GM23248 (cell line): ENCODE results near the gene PC. TPM values are rescaled to one million over a fixed set of nuclear protein-coding genes. Genes with fewer than 3 reads are reported as not detected.

Source experiments
- DNase-seq: peaks from one replicate; pipeline ENCODE4 v3.0.0-alpha.2; 2015
- H2AFZ ChIP-seq: fragments of 200-600 bp; sonication (generic); 2 replicates; pipeline ENCODE4 v1.6.1; 2016; ENCODE audit warnings: antibody characterized with exemption
- H3F3A ChIP-seq: fragments of 200-600 bp; sonication (generic); 2 replicates; pipeline ENCODE4 v1.6.1; 2016; ENCODE audit warnings: mild to moderate bottlenecking, antibody characterized with exemption, mixed run types; ENCODE audit not compliant: insufficient read depth
- H3K27ac ChIP-seq: fragments of 200-600 bp; sonication (generic); 2 replicates; pipeline ENCODE4 v1.5.1; 2016; ENCODE audit warnings: mild to moderate bottlenecking
- H3K27me3 ChIP-seq: fragments of 200-600 bp; sonication (generic); replicated peaks from 2 replicates; pipeline ENCODE4 v1.6.1; 2016; ENCODE audit warnings: mild to moderate bottlenecking; ENCODE audit not compliant: insufficient read depth
- H3K36me3 ChIP-seq: fragments of 200-600 bp; sonication (generic); 2 replicates; pipeline ENCODE4 v1.6.1; 2016; ENCODE audit warnings: low read depth, mild to moderate bottlenecking
- H3K4me1 ChIP-seq: fragments of 200-600 bp; sonication (generic); 2 replicates; pipeline ENCODE4 v1.6.1; 2016; ENCODE audit warnings: mild to moderate bottlenecking; ENCODE audit not compliant: insufficient read depth
- H3K4me2 ChIP-seq: fragments of 200-600 bp; sonication (generic); one replicate; pipeline ENCODE4 v1.6.1; 2016; ENCODE audit warnings: mild to moderate bottlenecking; ENCODE audit not compliant: unreplicated experiment
- H3K4me3 ChIP-seq: fragments of 200-600 bp; sonication (generic); 2 replicates; pipeline ENCODE4 v1.5.1; 2016; ENCODE audit warnings: mild to moderate bottlenecking
- H3K79me2 ChIP-seq: fragments of 200-600 bp; sonication (generic); 2 replicates; pipeline ENCODE4 v1.6.1; 2016; ENCODE audit warnings: mild to moderate bottlenecking; ENCODE audit not compliant: insufficient read depth
- H3K9ac ChIP-seq: fragments of 200-600 bp; sonication (generic); 2 replicates; pipeline ENCODE4 v1.6.1; 2016; ENCODE audit warnings: mild to moderate bottlenecking
- H3K9me2 ChIP-seq: fragments of 200-600 bp; sonication (generic); 2 replicates; pipeline ENCODE4 v1.6.1; 2016; ENCODE audit warnings: mixed run types, mild to moderate bottlenecking, moderate library complexity; ENCODE audit not compliant: insufficient read depth
- H3K9me3 ChIP-seq: fragments of 200-600 bp; sonication (generic); one replicate; pipeline ENCODE4 v1.6.1; 2017; ENCODE audit warnings: low read depth
- H4K20me1 ChIP-seq: fragments of 200-600 bp; sonication (generic); 2 replicates; pipeline ENCODE4 v1.6.0; 2016; ENCODE audit not compliant: insufficient read depth
- EZH2 ChIP-seq: fragments of 200-600 bp; sonication (generic); IDR thresholded peaks from 2 replicates; pipeline ENCODE4 v1.6.1; 2018; ENCODE audit warnings: antibody characterized with exemption, mild to moderate bottlenecking; ENCODE audit not compliant: insufficient read depth, poor library complexity, severe bottlenecking
- EZH2phosphoT487 ChIP-seq: fragments of 200-600 bp; sonication (generic); IDR thresholded peaks from 2 replicates; pipeline ENCODE4 v1.6.1; 2018; ENCODE audit warnings: antibody characterized with exemption, moderate library complexity, mild to moderate bottlenecking, low read depth; ENCODE audit not compliant: insufficient read depth
- WGBS, 2 experiments: methylation state at CpG; one replicate each; pipeline ENCODE4 v1.1.6; 2015 to 2017; ENCODE audit warnings: low lambda C conversion rate in 2 of 2, low coverage in 1 of 2; ENCODE audit errors: missing lambda C conversion rate in 2 of 2; 5-methylcytosine and 5-hydroxymethylcytosine counted together
- in situ Hi-C: fragments of 300-500 bp; cut with MboI; formaldehyde crosslinking; loops from 2 replicates; pipeline ENCODE4 v1.15.0; 2020
- polyA plus RNA-seq: library from polyadenylated mRNA; unstranded; fragments of >200 nt; fragmentation: Nextera tagmentation; extraction: Ambion mirVana; gene quantifications from 2 replicates; pipeline ENCODE4 v1.2.1, GENCODE V29; 2016
- total RNA-seq: library from RNA; depleted of rRNA; stranded (reverse); fragments of >200 nt; shearing (Covaris generic); gene quantifications from 2 replicates; pipeline ENCODE4 v1.2.3, GENCODE V29; 2014

PC gene
- total and polyA plus RNA-seq, 2 experiments from 2014 or later: 16.4 to 16.6 TPM

DNA sequence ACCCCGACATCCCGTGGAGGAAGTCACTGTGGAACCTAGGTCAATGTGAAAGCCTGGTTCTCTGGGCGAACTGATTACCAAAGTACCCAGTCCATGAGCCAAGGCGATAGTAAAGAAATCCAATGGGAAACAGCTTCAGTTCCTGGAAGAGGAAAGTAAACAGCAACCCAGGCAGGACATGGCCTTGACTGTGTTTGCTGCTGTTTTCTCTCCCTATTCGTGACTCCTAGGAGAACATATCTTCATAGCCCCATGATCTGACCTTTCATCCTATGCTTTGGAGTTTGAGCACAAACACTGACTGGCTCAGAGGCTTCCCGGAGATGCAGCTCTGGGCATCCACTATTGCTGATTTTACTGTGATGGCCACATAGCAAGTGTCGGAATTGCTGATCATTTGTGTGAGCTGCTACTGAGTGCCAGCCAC, 56.2 kb downstream of the PC start:
- no peaks in the 10 kb centered on the region for H3K79me2 ChIP-seq
- 84 to 89% methylated on average over 7 of the region's 7 CpGs for WGBS, 2 experiments

GRCh38 chr11:66894141-66894540, 64.0 kb downstream of the PC start:
- no peak overlapping the region for H3K4me2 ChIP-seq
- no peak overlapping the region for H2AFZ ChIP-seq
- no peaks in the 10 kb centered on the region for H3K27me3 ChIP-seq
- no peak overlapping the region for H3K27ac ChIP-seq
- WGBS, 2 experiments: 75 to 78% methylated on average over 2 of the region's 2 CpGs
- H4K20me1 ChIP-seq: no peaks in the 10 kb centered on the region
- in situ Hi-C loops: no loop called here
- no peak overlapping the region for H3K9ac ChIP-seq
- TF ChIP-seq EZH2phosphoT487 (no peak), EZH2 (no peak)
- H3F3A ChIP-seq: peaks cover 20% of the 10 kb centered on the region; the same call in 1 of the 2 replicates
- no peaks in the 10 kb centered on the region for H3K9me2 ChIP-seq
- DNase-seq: no peak
- no peaks in the 10 kb centered on the region for H3K9me3 ChIP-seq
- H3K36me3 ChIP-seq: no peaks in the 10 kb centered on the region
- peaks cover 13% of the 10 kb centered on the region for H3K4me1 ChIP-seq
- H3K79me2 ChIP-seq: no peaks in the 10 kb centered on the region
- H3K4me3 ChIP-seq: no peak overlapping the region

More for the DNA sequence above, 56.2 kb downstream of the PC start:
- H2AFZ ChIP-seq: no peak overlapping the region
- no peaks in the 10 kb centered on the region for H3F3A ChIP-seq
- H3K9me3 ChIP-seq: no peaks in the 10 kb centered on the region
- no peaks in the 10 kb centered on the region for H3K36me3 ChIP-seq
- no peak overlapping the region for H3K27ac ChIP-seq
- no peak for DNase-seq
- no peaks in the 10 kb centered on the region for H4K20me1 ChIP-seq
- H3K4me2 ChIP-seq: no peak overlapping the region
- H3K4me3 ChIP-seq: no peak overlapping the region
- TF ChIP-seq EZH2phosphoT487 (no peak), EZH2 (no peak)
- no peaks in the 10 kb centered on the region for H3K4me1 ChIP-seq
- in situ Hi-C loops: no loop called here
- H3K27me3 ChIP-seq: no peaks in the 10 kb centered on the region
- H3K9me2 ChIP-seq: no peaks in the 10 kb centered on the region
- H3K9ac ChIP-seq: no peak overlapping the region

DNA sequence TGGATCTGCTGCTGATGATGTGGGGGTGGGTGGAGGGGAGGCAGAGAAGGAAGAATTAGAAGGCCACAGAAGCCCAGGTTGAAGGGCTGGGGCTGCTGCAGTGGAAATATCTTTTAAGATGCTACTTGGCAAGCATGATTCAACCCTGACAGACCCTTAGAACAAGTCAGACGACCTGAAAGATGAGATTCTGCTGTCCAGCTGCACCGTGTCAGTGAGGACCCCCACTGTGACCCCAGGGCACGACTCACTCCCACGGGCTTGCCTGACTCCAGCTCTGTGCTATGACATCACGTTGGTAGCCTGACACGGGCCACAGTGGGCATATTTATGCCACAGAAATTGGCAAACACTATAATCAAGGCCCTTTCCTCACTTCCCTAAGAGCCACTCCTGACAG, 65.3 kb downstream of the PC start:
- in situ Hi-C loops: no loop called here
- TF ChIP-seq EZH2 (no peak), EZH2phosphoT487 (no peak)
- Histone ChIP-seq H2AFZ (no peak overlapping the region), H3K9me2 (no peaks in the 10 kb centered on the region), H3K36me3 (no peaks in the 10 kb centered on the region), H3K9me3 (no peaks in the 10 kb centered on the region), H3K9ac (no peak overlapping the region), H3K4me1 (peaks cover 13% of the 10 kb centered on the region), H3K27me3 (no peaks in the 10 kb centered on the region), H3F3A (peaks cover 20% of the 10 kb centered on the region; the same call in 1 of the 2 replicates), H3K4me3 (no peak overlapping the region), H3K4me2 (no peak overlapping the region), H4K20me1 (no peaks in the 10 kb centered on the region), H3K79me2 (no peaks in the 10 kb centered on the region), H3K27ac (no peak overlapping the region)
- no peak for DNase-seq
- WGBS, 2 experiments: 33 to 49% methylated on average over 6 of the region's 6 CpGs

DNA sequence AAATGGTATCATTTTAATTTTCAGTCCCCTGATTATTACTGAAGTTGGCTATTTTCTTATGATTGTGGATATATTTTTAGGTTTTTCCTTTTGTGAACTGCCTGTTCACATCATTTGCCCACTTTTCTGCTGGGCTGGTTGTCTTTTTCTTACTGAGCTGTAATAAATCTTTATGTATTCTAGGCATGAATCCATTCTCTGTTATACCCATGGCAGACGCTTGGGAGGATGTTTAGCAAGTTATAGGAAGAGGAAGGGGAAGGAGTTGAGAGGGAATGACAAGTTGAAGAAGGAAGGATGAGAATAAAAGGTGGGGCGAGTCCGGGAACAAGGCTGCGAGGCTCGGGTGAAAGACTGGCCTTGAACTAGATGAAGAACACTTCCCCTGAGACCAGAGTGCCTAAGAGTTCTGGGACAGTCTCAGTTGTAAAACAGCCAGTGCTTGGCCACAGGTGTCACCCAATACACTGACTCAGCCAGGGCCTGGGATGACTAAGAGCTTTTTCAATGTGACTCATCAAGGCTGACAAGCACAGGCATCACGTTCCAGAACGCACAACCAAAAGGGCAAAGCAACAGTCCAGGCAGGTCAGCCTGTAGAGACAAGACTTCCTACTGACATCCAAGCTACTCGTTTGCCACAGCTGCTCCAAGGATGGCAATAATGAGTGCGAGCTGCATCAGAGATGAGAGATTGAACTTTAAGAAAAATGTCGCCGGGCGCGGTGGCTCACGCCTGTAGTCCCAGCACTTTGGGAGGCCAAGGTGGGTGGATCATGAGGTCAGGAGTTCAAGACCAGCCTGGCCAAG, 66.1 kb downstream of the PC start:
- WGBS, 2 experiments: 42 to 44% methylated on average over 14 of the region's 14 CpGs
- in situ Hi-C loops: no loop called here
- H3K27ac ChIP-seq: peak overlapping the region; percentile 46

More for the DNA sequence above, 66.1 kb downstream of the PC start:
- Histone ChIP-seq H3K4me3 (no peak overlapping the region), H4K20me1 (no peaks in the 10 kb centered on the region), H3K36me3 (no peaks in the 10 kb centered on the region), H3K9ac (no peak overlapping the region), H3K27me3 (no peaks in the 10 kb centered on the region), H2AFZ (no peak overlapping the region), H3K9me2 (no peaks in the 10 kb centered on the region), H3K4me2 (peak overlapping the region; percentile 26), H3F3A (peaks cover 20% of the 10 kb centered on the region; the same call in 1 of the 2 replicates), H3K9me3 (no peaks in the 10 kb centered on the region), H3K79me2 (no peaks in the 10 kb centered on the region), H3K4me1 (peaks cover 13% of the 10 kb centered on the region)
- TF ChIP-seq EZH2phosphoT487: no peak
- DNase-seq: peak; percentile 96
